Effector CD8-positive, alpha-beta T cell (primary cell): Measurements from ENCODE around the gene PIK3R4.
A peak's percentile ranks its signal among the peaks of the same experiment; 100 is the strongest.

ENCODE experiments used
- DNase-seq: peaks from one replicate; lab custom pipeline; 2025; lab: John Stamatoyannopoulos, UW
- total RNA-seq, 4 experiments: gene quantifications; one replicate each; lab custom pipeline; 2026; lab: John Stamatoyannopoulos, UW

The PIK3R4 gene
- 73.0 to 105 (median 91.1) reads per million in 4 experiments for total RNA-seq

GRCh38 chr3:130746246-130747039, at the start of gene PIK3R4:
PIK3R4 (minus strand) TSS chr3:130746829; CDS start chr3:130745218, 1,611 bp downstream.
- peak; percentile 92 for DNase-seq

GRCh38 chr3:130795396-130795795, 48.8 kb upstream of the PIK3R4 start:
- no peak for DNase-seq

GRCh38 chr3:130792246-130792645, 45.6 kb upstream of the PIK3R4 start:
- DNase-seq, result no peak

- DNase-seq, result no peak
These were observed 43.2 kb upstream of the PIK3R4 start for GRCh38 chr3:130789782-130790322.

- DNase-seq, result no peak
These were observed 40.9 kb upstream of the PIK3R4 start for GRCh38 chr3:130787422-130788068.

- no peak for DNase-seq
These were observed 39.7 kb upstream of the PIK3R4 start for GRCh38 chr3:130786306-130786705.

- no peak for DNase-seq
These were observed 37.0 kb upstream of the PIK3R4 start for GRCh38 chr3:130783629-130784028.

- DNase-seq, result no peak
These were observed 32.9 kb upstream of the PIK3R4 start for GRCh38 chr3:130779486-130779885.

- no peak for DNase-seq
These were observed 32.4 kb upstream of the PIK3R4 start for GRCh38 chr3:130779031-130779430.

- DNase-seq, result no peak
These were observed 26.7 kb upstream of the PIK3R4 start for GRCh38 chr3:130773366-130773765.

GRCh38 chr3:130772129-130772528, 25.5 kb upstream of the PIK3R4 start:
- no peak for DNase-seq

GRCh38 chr3:130770644-130771043, 24.0 kb upstream of the PIK3R4 start:
- DNase-seq, result no peak

GRCh38 chr3:130761730-130762311, 15.2 kb upstream of the PIK3R4 start:
- no peak for DNase-seq

- no peak for DNase-seq
These were observed 14.3 kb upstream of the PIK3R4 start for GRCh38 chr3:130760922-130761321.

- peak; percentile 5 for DNase-seq
These were observed 13.2 kb upstream of the PIK3R4 start for GRCh38 chr3:130759692-130760338.

GRCh38 chr3:130758624-130759369, 12.2 kb upstream of the PIK3R4 start:
- no peak for DNase-seq

- no peak for DNase-seq
These were observed 11.1 kb upstream of the PIK3R4 start for GRCh38 chr3:130757611-130758150.

- no peak for DNase-seq
These were observed 9.0 kb upstream of the PIK3R4 start for GRCh38 chr3:130755666-130756065.

GRCh38 chr3:130748981-130749380, 2.4 kb upstream of the PIK3R4 start:
- DNase-seq, result no peak

- no peak for DNase-seq
These were observed 1.8 kb upstream of the PIK3R4 start for GRCh38 chr3:130748467-130748861.

- no peak for DNase-seq
These were observed 3.3 kb downstream of the PIK3R4 start for GRCh38 chr3:130743354-130743753.
